ENCODE data around the gene OR5B12.

- TF ChIP-seq POLR2A (IDR thresholded peaks at IDR 0.05) (no peak), POLR2AphosphoS5 (IDR thresholded peaks at IDR 0.05) (no peak)
- TF ChIP-seq, protein P1, sequence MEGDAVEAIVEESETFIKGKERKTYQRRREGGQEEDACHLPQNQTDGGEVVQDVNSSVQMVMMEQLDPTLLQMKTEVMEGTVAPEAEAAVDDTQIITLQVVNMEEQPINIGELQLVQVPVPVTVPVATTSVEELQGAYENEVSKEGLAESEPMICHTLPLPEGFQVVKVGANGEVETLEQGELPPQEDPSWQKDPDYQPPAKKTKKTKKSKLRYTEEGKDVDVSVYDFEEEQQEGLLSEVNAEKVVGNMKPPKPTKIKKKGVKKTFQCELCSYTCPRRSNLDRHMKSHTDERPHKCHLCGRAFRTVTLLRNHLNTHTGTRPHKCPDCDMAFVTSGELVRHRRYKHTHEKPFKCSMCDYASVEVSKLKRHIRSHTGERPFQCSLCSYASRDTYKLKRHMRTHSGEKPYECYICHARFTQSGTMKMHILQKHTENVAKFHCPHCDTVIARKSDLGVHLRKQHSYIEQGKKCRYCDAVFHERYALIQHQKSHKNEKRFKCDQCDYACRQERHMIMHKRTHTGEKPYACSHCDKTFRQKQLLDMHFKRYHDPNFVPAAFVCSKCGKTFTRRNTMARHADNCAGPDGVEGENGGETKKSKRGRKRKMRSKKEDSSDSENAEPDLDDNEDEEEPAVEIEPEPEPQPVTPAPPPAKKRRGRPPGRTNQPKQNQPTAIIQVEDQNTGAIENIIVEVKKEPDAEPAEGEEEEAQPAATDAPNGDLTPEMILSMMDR (IDR thresholded peaks at IDR 0.05): no peak
Observed at GRCh38 chr11:58490827-58491226, 48.8 kb upstream of the OR5B12 start.

Measured in prostate gland (tissue), 2 donors.